B cell (primary cell): ENCODE results near the gene PHLDA3. TPM values are rescaled to one million over a fixed set of nuclear protein-coding genes. Genes with fewer than 3 reads are reported as not detected.

Experiments
- ATAC-seq: fragments of 200-7000 bp; cut with Tn5 transposase; one replicate; pipeline ENCODE4 v1.10.0; 2021; ENCODE audit warnings: low read depth, mild to moderate bottlenecking, moderate number of reproducible peaks, moderate library complexity
- CTCF ChIA-PET: fragments of 350-600 bp; sonication (Branson Sonifier 250); formaldehyde crosslinking; loops from one replicate; lab custom pipeline; 2021; ENCODE audit warnings: antibody characterized with exemption, inconsistent platforms; lab: Charles Lee
- POLR2A ChIA-PET: fragments of 350-600 bp; sonication (Branson Sonifier 250); formaldehyde crosslinking; loops from one replicate; lab custom pipeline; 2021; ENCODE audit warnings: antibody characterized with exemption; lab: Charles Lee
- DNase-seq: peaks from one replicate; pipeline ENCODE4 v3.0.0; 2013
- H2AFZ ChIP-seq: 2 replicates; pipeline ENCODE4 v1.6.1; 2012; ENCODE audit warnings: mild to moderate bottlenecking, low read depth, low read length; ENCODE audit not compliant: insufficient read depth, poor library complexity, severe bottlenecking
- H3K27ac ChIP-seq, 2 donors: 1 replicate in 1 of 2; 2 replicates in 1 of 2; pipeline ENCODE4 v1.5.1; 2012 to 2013; ENCODE audit warnings: low read length in 2 of 2, mild to moderate bottlenecking in 2 of 2, moderate library complexity in 1 of 2
- H3K27me3 ChIP-seq, 4 experiments: fragments of 200-600 bp in 1 of 4; sonication (generic) in 1 of 4; replicated peaks in 1 of 4; 1 replicate in 2 of 4; 2 replicates in 2 of 4; pipeline versions ENCODE4 v1.6.1 to v1.7.0; 2013 to 2016; ENCODE audit warnings: low read length in 3 of 4, mild to moderate bottlenecking in 2 of 4, mixed read lengths in 1 of 4, moderate library complexity in 1 of 4; ENCODE audit not compliant: insufficient read depth in 4 of 4, control insufficient read depth in 3 of 4; ENCODE audit errors: control extremely low read depth in 1 of 4
- H3K36me3 ChIP-seq, 2 experiments: replicated peaks in 1 of 2; 1 replicate in 1 of 2; 2 replicates in 1 of 2; pipeline versions ENCODE4 v1.6.1 to v1.7.1; 2013; ENCODE audit warnings: low read length in 1 of 2; ENCODE audit not compliant: insufficient read depth in 2 of 2, control insufficient read depth in 1 of 2; ENCODE audit errors: control extremely low read depth in 1 of 2, extremely low read depth in 1 of 2
- H3K4me1 ChIP-seq, 2 donors: fragments of 200-600 bp in 1 of 2; sonication (generic) in 1 of 2; 1 replicate in 1 of 2; 2 replicates in 1 of 2; pipeline versions ENCODE4 v1.5.1 to v1.6.1; 2013 to 2017; ENCODE audit warnings: low read length in 2 of 2; ENCODE audit not compliant: control insufficient read depth in 2 of 2, insufficient read depth in 2 of 2
- H3K4me2 ChIP-seq: replicated peaks from 2 replicates; pipeline ENCODE3; 2012; ENCODE audit warnings: mild to moderate bottlenecking, low read depth, low read length; ENCODE audit not compliant: poor library complexity, severe bottlenecking
- H3K4me3 ChIP-seq, 5 experiments: fragments of 200-600 bp in 1 of 5; sonication (generic) in 1 of 5; 1 replicate in 3 of 5; 2 replicates in 2 of 5; pipeline versions ENCODE4 v1.5.1 to v1.7.0; 2011 to 2016; ENCODE audit warnings: low read length in 4 of 5, mild to moderate bottlenecking in 4 of 5, low read depth in 2 of 5, control low read depth in 1 of 5, moderate library complexity in 1 of 5; ENCODE audit not compliant: insufficient read depth in 1 of 5; ENCODE audit errors: control extremely low read depth in 1 of 5, extremely low read depth in 1 of 5
- H3K79me2 ChIP-seq: fragments of 200-600 bp; sonication (generic); one replicate; pipeline ENCODE4 v1.6.0; 2016; ENCODE audit warnings: low read length; ENCODE audit not compliant: control insufficient read depth, insufficient read depth
- H3K9ac ChIP-seq: fragments of 200-600 bp; sonication (generic); 2 replicates; pipeline ENCODE4 v1.6.1; 2017; ENCODE audit warnings: mild to moderate bottlenecking, low read length, moderate library complexity
- H3K9me3 ChIP-seq, 3 donors: one replicate each; pipeline versions ENCODE4 v1.6.1 to v1.7.1; 2013; ENCODE audit warnings: low read length in 2 of 3; ENCODE audit not compliant: control insufficient read depth in 2 of 3, insufficient read depth in 1 of 3; ENCODE audit errors: control extremely low read depth in 1 of 3
- H4K20me1 ChIP-seq: 2 replicates; pipeline ENCODE4 v1.6.0; 2012; ENCODE audit warnings: mild to moderate bottlenecking, low read length; ENCODE audit not compliant: insufficient read depth, control insufficient read depth, poor library complexity, severe bottlenecking
- H3K27ac Mint-ChIP-seq: one replicate; pipeline ENCODE4 v1.8.0; 2021; ENCODE audit warnings: mixed read lengths
- H3K27me3 Mint-ChIP-seq: one replicate; pipeline ENCODE4 v1.8.0; 2021; ENCODE audit warnings: mixed read lengths
- H3K4me1 Mint-ChIP-seq: one replicate; pipeline ENCODE4 v1.8.0; 2021; ENCODE audit warnings: mixed read lengths
- H3K4me3 Mint-ChIP-seq: one replicate; pipeline ENCODE4 v1.8.0; 2021; ENCODE audit warnings: mixed read lengths
- H3K9me3 Mint-ChIP-seq: one replicate; pipeline ENCODE4 v1.8.0; 2022; ENCODE audit warnings: mixed read lengths; ENCODE audit not compliant: insufficient read depth
- EZH2 ChIP-seq: IDR thresholded peaks from 2 replicates; pipeline ENCODE4 v1.6.1; 2012; ENCODE audit warnings: borderline replicate concordance, low read depth, mild to moderate bottlenecking, moderate library complexity, low read length; ENCODE audit not compliant: insufficient read depth, poor library complexity, severe bottlenecking
- WGBS: methylation state at CpG from one replicate; pipeline ENCODE4 v1.1.5; 2013; ENCODE audit warnings: missing lambda C conversion rate; ENCODE audit not compliant: insufficient coverage; 5-methylcytosine and 5-hydroxymethylcytosine counted together
- intact Hi-C: fragments of 100-400 bp; cut with micrococcal nuclease; formaldehyde crosslinking; loops from one replicate; pipeline ENCODE4 v1.10.0; 2022
- polyA plus RNA-seq: library from polyadenylated mRNA; depleted of rRNA; stranded (reverse); fragments of >200 nt; gene quantifications from 2 replicates; pipeline ENCODE4 v1.2.3, GENCODE V29; 2012
- total RNA-seq, 2 donors: library from RNA; stranded (reverse); fragments of 120-200 nt in 1 of 2; gene quantifications; 1 replicate in 1 of 2; 2 replicates in 1 of 2; pipeline versions ENCODE4 v1.2.3 to v1.2.4, GENCODE V29; 2013 to 2022
- TF ChIP-seq, protein P1 (sequence below): fragments of 200-600 bp; IDR thresholded peaks from one replicate; pipeline ENCODE4 v1.8.0; 2022; ENCODE audit warnings: antibody characterized with exemption, mild to moderate bottlenecking

PHLDA3 gene
- total and polyA plus RNA-seq, 2 donors (not counting 1 experiment from before 2014, with no cell fraction given): 0.20 to 0.30 TPM

DNA sequence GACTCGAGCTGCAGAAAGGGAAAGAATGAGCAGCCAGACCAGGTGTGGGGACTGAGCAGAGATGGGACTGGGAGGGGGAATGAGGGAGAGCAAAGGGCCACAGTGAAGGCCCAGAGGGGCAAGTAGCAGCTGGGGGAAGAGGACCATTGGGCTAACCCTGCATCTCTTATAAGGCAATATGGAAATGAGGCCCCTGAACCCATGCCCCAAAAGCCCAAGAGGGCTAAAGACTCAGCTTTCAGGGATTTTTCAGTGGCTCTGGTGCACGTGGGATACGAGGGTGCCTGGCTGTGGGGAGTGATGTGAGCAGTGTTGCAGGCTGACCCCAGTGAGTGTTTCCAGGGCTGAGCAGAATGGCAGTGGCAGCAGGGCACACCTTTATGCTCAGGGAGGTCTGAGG is 47.0 kb downstream of the PHLDA3 start:
- TF ChIP-seq EZH2: no peak
- TF ChIP-seq, protein P1, sequence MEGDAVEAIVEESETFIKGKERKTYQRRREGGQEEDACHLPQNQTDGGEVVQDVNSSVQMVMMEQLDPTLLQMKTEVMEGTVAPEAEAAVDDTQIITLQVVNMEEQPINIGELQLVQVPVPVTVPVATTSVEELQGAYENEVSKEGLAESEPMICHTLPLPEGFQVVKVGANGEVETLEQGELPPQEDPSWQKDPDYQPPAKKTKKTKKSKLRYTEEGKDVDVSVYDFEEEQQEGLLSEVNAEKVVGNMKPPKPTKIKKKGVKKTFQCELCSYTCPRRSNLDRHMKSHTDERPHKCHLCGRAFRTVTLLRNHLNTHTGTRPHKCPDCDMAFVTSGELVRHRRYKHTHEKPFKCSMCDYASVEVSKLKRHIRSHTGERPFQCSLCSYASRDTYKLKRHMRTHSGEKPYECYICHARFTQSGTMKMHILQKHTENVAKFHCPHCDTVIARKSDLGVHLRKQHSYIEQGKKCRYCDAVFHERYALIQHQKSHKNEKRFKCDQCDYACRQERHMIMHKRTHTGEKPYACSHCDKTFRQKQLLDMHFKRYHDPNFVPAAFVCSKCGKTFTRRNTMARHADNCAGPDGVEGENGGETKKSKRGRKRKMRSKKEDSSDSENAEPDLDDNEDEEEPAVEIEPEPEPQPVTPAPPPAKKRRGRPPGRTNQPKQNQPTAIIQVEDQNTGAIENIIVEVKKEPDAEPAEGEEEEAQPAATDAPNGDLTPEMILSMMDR: no peak
- DNase-seq (no peak), ATAC-seq (no peak)
- H3K4me1 Mint-ChIP-seq: no peaks in the 10 kb centered on the region
- no peaks in the 10 kb centered on the region for H3K9me3 ChIP-seq
- H3K4me3 ChIP-seq: no peak overlapping the region
- no peak overlapping the region for H3K27ac Mint-ChIP-seq
- no peaks in the 10 kb centered on the region for H3K4me1 ChIP-seq
- H4K20me1 ChIP-seq: no peaks in the 10 kb centered on the region
- intact Hi-C loops: no loop called here
- H3K27ac ChIP-seq: no peak overlapping the region
- H3K79me2 ChIP-seq: no peaks in the 10 kb centered on the region
- ChIA-PET POLR2A (no interaction called here), CTCF (no interaction called here)
- H2AFZ ChIP-seq: no peak overlapping the region
- no peaks in the 10 kb centered on the region for H3K27me3 ChIP-seq
- no peak overlapping the region for H3K4me2 ChIP-seq
- H3K9ac ChIP-seq: no peak overlapping the region
- no peaks in the 10 kb centered on the region for H3K36me3 ChIP-seq
- no peak overlapping the region for H3K4me3 Mint-ChIP-seq
- H3K27me3 Mint-ChIP-seq: peaks cover 14% of the 10 kb centered on the region
- 68% methylated on average over 3 of the region's 3 CpGs for WGBS
- H3K9me3 Mint-ChIP-seq: no peaks in the 10 kb centered on the region

DNA sequence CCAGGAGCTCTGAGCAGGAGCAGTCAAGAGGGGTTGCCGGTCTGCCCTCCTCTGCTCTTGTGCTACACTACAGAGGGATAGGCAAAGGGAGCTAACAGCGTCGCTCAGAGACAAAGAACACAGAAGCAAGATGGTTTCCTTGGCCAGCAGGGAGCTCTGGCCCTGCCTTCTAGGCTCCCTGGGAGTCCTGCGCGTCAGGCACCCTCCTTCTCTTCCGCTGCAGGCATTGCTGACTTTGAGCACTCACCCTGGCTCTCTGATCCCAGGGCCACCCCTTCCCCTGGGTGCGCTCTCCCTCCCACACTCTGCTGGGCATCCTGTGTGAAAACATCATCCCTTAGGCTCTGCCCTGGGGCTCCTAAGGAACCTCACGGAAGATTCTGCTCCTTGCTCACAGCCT is 47.9 kb downstream of the PHLDA3 start:
- Histone ChIP-seq H3K79me2 (no peaks in the 10 kb centered on the region), H3K27me3 (no peaks in the 10 kb centered on the region), H3K4me2 (no peak overlapping the region), H3K27ac (no peak overlapping the region), H3K36me3 (no peaks in the 10 kb centered on the region), H3K4me1 (no peaks in the 10 kb centered on the region), H3K9me3 (no peaks in the 10 kb centered on the region), H3K4me3 (no peak overlapping the region), H3K9ac (no peak overlapping the region), H2AFZ (no peak overlapping the region), H4K20me1 (no peaks in the 10 kb centered on the region)
- ATAC-seq (no peak), DNase-seq (no peak)
- TF ChIP-seq, protein P1: no peak
- TF ChIP-seq EZH2: no peak
- Mint-ChIP-seq H3K27ac (no peak overlapping the region), H3K9me3 (no peaks in the 10 kb centered on the region), H3K27me3 (peaks cover 21% of the 10 kb centered on the region), H3K4me3 (no peak overlapping the region), H3K4me1 (no peaks in the 10 kb centered on the region)
- 92% methylated on average over 7 of the region's 8 CpGs for WGBS
- intact Hi-C loops: no loop called here
- ChIA-PET CTCF (no interaction called here), POLR2A (no interaction called here)
